ENCODE data around the gene PPP1R10. TPM values are rescaled to one million over a fixed set of nuclear protein-coding genes. Genes with fewer than 3 reads are reported as not detected.

Gene PPP1R10
- total and polyA plus RNA-seq, 2 of the 13 experiments (the other 11 are each of a cell fraction or from before 2014, with no cell fraction given) = 26.3 to 38.4 TPM

DNA sequence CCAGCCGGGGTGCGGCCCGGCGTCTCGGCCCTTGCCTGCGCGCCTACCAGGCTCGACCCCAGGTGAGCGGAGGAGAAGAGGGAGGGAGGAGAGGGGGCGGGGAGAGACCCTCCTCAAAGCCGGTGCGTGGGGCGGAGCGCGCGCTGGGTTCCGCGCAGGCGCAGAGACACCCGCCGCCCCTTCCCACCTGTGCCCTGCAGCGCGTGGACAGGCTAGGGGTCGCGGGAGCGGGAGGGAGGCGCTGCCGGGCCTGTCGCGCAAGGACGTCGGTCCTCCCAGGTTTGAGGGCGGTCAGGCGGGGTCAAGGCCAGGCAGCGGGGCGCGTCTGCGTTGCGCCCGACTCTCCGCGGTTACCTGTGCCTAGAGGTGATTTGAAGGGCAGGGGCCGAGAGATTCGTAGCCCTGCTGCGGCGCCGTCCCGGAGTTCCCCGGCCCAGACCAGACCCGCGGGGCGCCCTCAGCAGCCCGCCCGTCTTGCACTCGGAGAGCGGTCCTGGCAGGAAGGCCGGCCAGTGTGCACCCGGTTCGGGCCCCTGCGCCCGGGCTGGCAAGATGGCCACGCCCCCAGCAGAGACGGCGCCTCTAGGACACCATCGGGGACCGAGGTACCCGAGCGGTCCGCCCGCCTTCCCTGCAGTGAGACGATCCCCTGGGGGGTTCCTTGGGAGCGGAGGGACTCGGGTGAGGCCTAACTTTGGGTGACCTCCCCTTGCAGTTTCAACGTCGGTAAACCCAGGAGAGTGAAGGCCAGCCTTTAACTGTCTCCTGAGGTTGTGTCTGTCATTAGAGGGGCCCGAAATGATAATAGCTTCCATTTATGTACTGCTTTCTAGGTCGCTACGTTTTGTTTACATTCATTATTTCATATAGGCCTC lies 30.4 kb upstream of the PPP1R10 start (continued):
- TF ChIP-seq GFI1 (CRISPR knock-in tag; IDR thresholded peaks at IDR 0.05; ENCODE audit: borderline replicate concordance) (peak; percentile 73; the same call in 1 of the 2 replicates), ZNF724P (CRISPR knock-in tag; IDR thresholded peaks at IDR 0.05; ENCODE audit: borderline replicate concordance) (peak; percentile 95; the same call in 1 of the 2 replicates), MIER2 (CRISPR knock-in tag; IDR thresholded peaks at IDR 0.05) (peak; percentile 54; the same call in 1 of the 2 replicates), SMC3 (IDR thresholded peaks at IDR 0.05; ENCODE audit: low read length) (no peak), ZNF30 (CRISPR knock-in tag; IDR thresholded peaks at IDR 0.05) (peak; percentile 91), EHMT2 (IDR thresholded peaks at IDR 0.05; ENCODE audit: borderline replicate concordance, low read depth, low read length) (no peak), ZNF251 (CRISPR knock-in tag; IDR thresholded peaks at IDR 0.05) (peak; percentile 82; the same call in 1 of the 2 replicates), KLF16 (CRISPR knock-in tag; IDR thresholded peaks at IDR 0.05) (peak in 1 of 2 experiments; percentile 76; a peak in 3 of 4 replicates), ZKSCAN5 (CRISPR knock-in tag; IDR thresholded peaks at IDR 0.05) (no peak; the same call in 1 of the 2 replicates), NFIB (CRISPR knock-in tag; IDR thresholded peaks at IDR 0.05; ENCODE audit: borderline replicate concordance) (no peak), ZNF335 (CRISPR knock-in tag; IDR thresholded peaks at IDR 0.05) (peak; percentile 15; the same call in 1 of the 2 replicates), ZZZ3 (CRISPR knock-in tag; IDR thresholded peaks at IDR 0.05; ENCODE audit: borderline replicate concordance) (no peak; the same call in 1 of the 2 replicates), ZBTB42 (CRISPR knock-in tag; IDR thresholded peaks at IDR 0.05) (peak; percentile 62; the same call in 1 of the 2 replicates)
- TF ChIP-seq, protein P1, sequence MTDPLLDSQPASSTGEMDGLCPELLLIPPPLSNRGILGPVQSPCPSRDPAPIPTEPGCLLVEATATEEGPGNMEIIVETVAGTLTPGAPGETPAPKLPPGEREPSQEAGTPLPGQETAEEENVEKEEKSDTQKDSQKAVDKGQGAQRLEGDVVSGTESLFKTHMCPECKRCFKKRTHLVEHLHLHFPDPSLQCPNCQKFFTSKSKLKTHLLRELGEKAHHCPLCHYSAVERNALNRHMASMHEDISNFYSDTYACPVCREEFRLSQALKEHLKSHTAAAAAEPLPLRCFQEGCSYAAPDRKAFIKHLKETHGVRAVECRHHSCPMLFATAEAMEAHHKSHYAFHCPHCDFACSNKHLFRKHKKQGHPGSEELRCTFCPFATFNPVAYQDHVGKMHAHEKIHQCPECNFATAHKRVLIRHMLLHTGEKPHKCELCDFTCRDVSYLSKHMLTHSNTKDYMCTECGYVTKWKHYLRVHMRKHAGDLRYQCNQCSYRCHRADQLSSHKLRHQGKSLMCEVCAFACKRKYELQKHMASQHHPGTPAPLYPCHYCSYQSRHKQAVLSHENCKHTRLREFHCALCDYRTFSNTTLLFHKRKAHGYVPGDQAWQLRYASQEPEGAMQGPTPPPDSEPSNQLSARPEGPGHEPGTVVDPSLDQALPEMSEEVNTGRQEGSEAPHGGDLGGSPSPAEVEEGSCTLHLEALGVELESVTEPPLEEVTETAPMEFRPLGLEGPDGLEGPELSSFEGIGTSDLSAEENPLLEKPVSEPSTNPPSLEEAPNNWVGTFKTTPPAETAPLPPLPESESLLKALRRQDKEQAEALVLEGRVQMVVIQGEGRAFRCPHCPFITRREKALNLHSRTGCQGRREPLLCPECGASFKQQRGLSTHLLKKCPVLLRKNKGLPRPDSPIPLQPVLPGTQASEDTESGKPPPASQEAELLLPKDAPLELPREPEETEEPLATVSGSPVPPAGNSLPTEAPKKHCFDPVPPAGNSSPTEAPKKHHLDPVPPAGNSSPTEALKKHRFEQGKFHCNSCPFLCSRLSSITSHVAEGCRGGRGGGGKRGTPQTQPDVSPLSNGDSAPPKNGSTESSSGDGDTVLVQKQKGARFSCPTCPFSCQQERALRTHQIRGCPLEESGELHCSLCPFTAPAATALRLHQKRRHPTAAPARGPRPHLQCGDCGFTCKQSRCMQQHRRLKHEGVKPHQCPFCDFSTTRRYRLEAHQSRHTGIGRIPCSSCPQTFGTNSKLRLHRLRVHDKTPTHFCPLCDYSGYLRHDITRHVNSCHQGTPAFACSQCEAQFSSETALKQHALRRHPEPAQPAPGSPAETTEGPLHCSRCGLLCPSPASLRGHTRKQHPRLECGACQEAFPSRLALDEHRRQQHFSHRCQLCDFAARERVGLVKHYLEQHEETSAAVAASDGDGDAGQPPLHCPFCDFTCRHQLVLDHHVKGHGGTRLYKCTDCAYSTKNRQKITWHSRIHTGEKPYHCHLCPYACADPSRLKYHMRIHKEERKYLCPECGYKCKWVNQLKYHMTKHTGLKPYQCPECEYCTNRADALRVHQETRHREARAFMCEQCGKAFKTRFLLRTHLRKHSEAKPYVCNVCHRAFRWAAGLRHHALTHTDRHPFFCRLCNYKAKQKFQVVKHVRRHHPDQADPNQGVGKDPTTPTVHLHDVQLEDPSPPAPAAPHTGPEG (CRISPR knock-in tag; IDR thresholded peaks at IDR 0.05) = peak; percentile 77
- TF ChIP-seq, protein P2, sequence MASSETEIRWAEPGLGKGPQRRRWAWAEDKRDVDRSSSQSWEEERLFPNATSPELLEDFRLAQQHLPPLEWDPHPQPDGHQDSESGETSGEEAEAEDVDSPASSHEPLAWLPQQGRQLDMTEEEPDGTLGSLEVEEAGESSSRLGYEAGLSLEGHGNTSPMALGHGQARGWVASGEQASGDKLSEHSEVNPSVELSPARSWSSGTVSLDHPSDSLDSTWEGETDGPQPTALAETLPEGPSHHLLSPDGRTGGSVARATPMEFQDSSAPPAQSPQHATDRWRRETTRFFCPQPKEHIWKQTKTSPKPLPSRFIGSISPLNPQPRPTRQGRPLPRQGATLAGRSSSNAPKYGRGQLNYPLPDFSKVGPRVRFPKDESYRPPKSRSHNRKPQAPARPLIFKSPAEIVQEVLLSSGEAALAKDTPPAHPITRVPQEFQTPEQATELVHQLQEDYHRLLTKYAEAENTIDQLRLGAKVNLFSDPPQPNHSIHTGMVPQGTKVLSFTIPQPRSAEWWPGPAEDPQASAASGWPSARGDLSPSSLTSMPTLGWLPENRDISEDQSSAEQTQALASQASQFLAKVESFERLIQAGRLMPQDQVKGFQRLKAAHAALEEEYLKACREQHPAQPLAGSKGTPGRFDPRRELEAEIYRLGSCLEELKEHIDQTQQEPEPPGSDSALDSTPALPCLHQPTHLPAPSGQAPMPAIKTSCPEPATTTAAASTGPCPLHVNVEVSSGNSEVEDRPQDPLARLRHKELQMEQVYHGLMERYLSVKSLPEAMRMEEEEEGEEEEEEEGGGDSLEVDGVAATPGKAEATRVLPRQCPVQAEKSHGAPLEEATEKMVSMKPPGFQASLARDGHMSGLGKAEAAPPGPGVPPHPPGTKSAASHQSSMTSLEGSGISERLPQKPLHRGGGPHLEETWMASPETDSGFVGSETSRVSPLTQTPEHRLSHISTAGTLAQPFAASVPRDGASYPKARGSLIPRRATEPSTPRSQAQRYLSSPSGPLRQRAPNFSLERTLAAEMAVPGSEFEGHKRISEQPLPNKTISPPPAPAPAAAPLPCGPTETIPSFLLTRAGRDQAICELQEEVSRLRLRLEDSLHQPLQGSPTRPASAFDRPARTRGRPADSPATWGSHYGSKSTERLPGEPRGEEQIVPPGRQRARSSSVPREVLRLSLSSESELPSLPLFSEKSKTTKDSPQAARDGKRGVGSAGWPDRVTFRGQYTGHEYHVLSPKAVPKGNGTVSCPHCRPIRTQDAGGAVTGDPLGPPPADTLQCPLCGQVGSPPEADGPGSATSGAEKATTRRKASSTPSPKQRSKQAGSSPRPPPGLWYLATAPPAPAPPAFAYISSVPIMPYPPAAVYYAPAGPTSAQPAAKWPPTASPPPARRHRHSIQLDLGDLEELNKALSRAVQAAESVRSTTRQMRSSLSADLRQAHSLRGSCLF (CRISPR knock-in tag; IDR thresholded peaks at IDR 0.05; ENCODE audit: borderline replicate concordance) = no peak; the same call in none of the 2 replicates
- TF ChIP-seq, protein P3, sequence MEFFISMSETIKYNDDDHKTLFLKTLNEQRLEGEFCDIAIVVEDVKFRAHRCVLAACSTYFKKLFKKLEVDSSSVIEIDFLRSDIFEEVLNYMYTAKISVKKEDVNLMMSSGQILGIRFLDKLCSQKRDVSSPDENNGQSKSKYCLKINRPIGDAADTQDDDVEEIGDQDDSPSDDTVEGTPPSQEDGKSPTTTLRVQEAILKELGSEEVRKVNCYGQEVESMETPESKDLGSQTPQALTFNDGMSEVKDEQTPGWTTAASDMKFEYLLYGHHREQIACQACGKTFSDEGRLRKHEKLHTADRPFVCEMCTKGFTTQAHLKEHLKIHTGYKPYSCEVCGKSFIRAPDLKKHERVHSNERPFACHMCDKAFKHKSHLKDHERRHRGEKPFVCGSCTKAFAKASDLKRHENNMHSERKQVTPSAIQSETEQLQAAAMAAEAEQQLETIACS (CRISPR knock-in tag; IDR thresholded peaks at IDR 0.05) = peak; percentile 75
